GM12878 (cell line): ENCODE results near the gene DCDC1. TPM values are rescaled to one million over a fixed set of nuclear protein-coding genes. Genes with fewer than 3 reads are reported as not detected.

Source experiments
- ATAC-seq: fragments of 200-7000 bp; cut with Tn5 transposase; 3 replicates; pipeline ENCODE4 v1.9.1; 2020; ENCODE audit warnings: mild to moderate bottlenecking, moderate library complexity
- BruUV-seq: library from RNA; stranded (reverse); fragments of 400-500 nt; replicated peaks from 2 replicates; lab custom pipeline; 2021; lab: Mats Ljungman, UMichigan
- CTCF ChIA-PET: fragments of 300-600 bp; sonication (Branson Sonifier 250); formaldehyde crosslinking; extraction: SDS; loops from one replicate; lab custom pipeline; 2021; ENCODE audit warnings: inconsistent platforms; lab: Yijun Ruan, JAX
- POLR2A ChIA-PET: fragments of 350-600 bp; formaldehyde crosslinking; extraction: SDS; loops from one replicate; lab custom pipeline; 2021; ENCODE audit warnings: inconsistent platforms; lab: Charles Lee
- RAD21 ChIA-PET: fragments of 300-600 bp; sonication (Branson Sonifier 250); formaldehyde crosslinking; loops from one replicate; lab custom pipeline; 2023; ENCODE audit warnings: antibody characterized with exemption; ENCODE audit not compliant: unreplicated experiment; lab: Charles Lee
- SMC1A ChIA-PET: fragments of 300-600 bp; sonication (Branson Sonifier 250); formaldehyde crosslinking; loops from one replicate; lab custom pipeline; 2023; ENCODE audit not compliant: unreplicated experiment, uncharacterized antibody; lab: Charles Lee
- DNase-seq: peaks from one replicate; pipeline ENCODE4 v3.0.0-alpha.2; 2011; ENCODE audit warnings: low read depth, low spot score
- FAIRE-seq: peaks from 3 replicates; lab custom pipeline; 2011; peaks lifted over from hg19 to GRCh38; lab: Jason Lieb, UNC
- H2AFZ ChIP-seq: 2 replicates; pipeline ENCODE4 v1.6.0; 2011; ENCODE audit warnings: low read depth, low read length, control low read depth; ENCODE audit not compliant: control insufficient read depth
- H3K27ac ChIP-seq: 2 replicates; pipeline ENCODE4 v1.5.1; 2011; ENCODE audit warnings: control low read depth; ENCODE audit not compliant: control insufficient read depth, insufficient read depth
- H3K27me3 ChIP-seq, 2 experiments: replicated peaks in 1 of 2; 2 replicates each; pipeline versions ENCODE4 v1.6.0 to v1.6.1; 2011; ENCODE audit warnings: low read length in 1 of 2; ENCODE audit not compliant: control insufficient read depth in 2 of 2, insufficient read depth in 2 of 2
- H3K36me3 ChIP-seq, 2 experiments: 2 replicates each; pipeline ENCODE4 v1.5.1; 2011; ENCODE audit warnings: low read length in 1 of 2; ENCODE audit not compliant: control insufficient read depth in 2 of 2, insufficient read depth in 2 of 2
- H3K4me1 ChIP-seq: 2 replicates; pipeline ENCODE4 v1.6.1; 2011; ENCODE audit warnings: mild to moderate bottlenecking, low read length, moderate library complexity, mixed read lengths; ENCODE audit not compliant: control insufficient read depth, insufficient read depth
- H3K4me2 ChIP-seq: 2 replicates; pipeline ENCODE4 v1.6.0; 2011; ENCODE audit warnings: control low read depth; ENCODE audit not compliant: control insufficient read depth, insufficient read depth
- H3K4me3 ChIP-seq: fragments of 200-600 bp; sonication (generic); 2 replicates; pipeline ENCODE4 v1.5.1; 2016
- H3K79me2 ChIP-seq: 2 replicates; pipeline ENCODE4 v1.6.0; 2011; ENCODE audit warnings: low read length; ENCODE audit not compliant: control insufficient read depth, insufficient read depth
- H3K9ac ChIP-seq: 2 replicates; pipeline ENCODE4 v1.8.0; 2011; ENCODE audit warnings: low read length, control low read depth, mixed read lengths; ENCODE audit not compliant: control insufficient read depth, insufficient read depth
- H3K9me3 ChIP-seq: replicated peaks from 3 replicates; pipeline ENCODE4 v1.5.1; 2011; ENCODE audit warnings: mild to moderate bottlenecking, low read length; ENCODE audit not compliant: control insufficient read depth, insufficient read depth
- H4K20me1 ChIP-seq: 2 replicates; pipeline ENCODE4 v1.6.0; 2011; ENCODE audit not compliant: control insufficient read depth, insufficient read depth
- CREB1 ChIP-seq: IDR thresholded peaks from 2 replicates; pipeline ENCODE4 v1.6.1; 2012; ENCODE audit warnings: low read depth, mild to moderate bottlenecking, inconsistent platforms
- E2F8 ChIP-seq: fragments of 450-650 bp; IDR thresholded peaks from 2 replicates; pipeline ENCODE4 v1.6.1; 2018; ENCODE audit warnings: mild to moderate bottlenecking, low read depth, moderate library complexity; ENCODE audit not compliant: partially characterized antibody
- FOXM1 ChIP-seq: IDR thresholded peaks from 2 replicates; pipeline ENCODE4 v1.6.1; 2012; ENCODE audit warnings: low read depth, mild to moderate bottlenecking, inconsistent platforms, low read length, moderate library complexity
- IRF4 ChIP-seq: IDR thresholded peaks from 2 replicates; pipeline ENCODE4 v1.6.1; 2011; ENCODE audit warnings: low read depth, low read length
- PBX3 ChIP-seq: IDR thresholded peaks from 2 replicates; pipeline ENCODE4 v1.6.1; 2011; ENCODE audit warnings: mild to moderate bottlenecking, low read depth, low read length, moderate library complexity; ENCODE audit not compliant: insufficient replicate concordance
- SMARCA5 ChIP-seq: fragments of 450-650 bp; IDR thresholded peaks from 2 replicates; pipeline ENCODE4 v1.6.1; 2017; ENCODE audit warnings: mild to moderate bottlenecking
- SREBF2 ChIP-seq: IDR thresholded peaks from 2 replicates; pipeline ENCODE4 v1.6.1; 2012; ENCODE audit warnings: mild to moderate bottlenecking, low read length
- ZSCAN29 ChIP-seq: fragments of 450-650 bp; IDR thresholded peaks from 2 replicates; pipeline ENCODE4 v1.6.1; 2017; ENCODE audit warnings: mild to moderate bottlenecking, moderate library complexity
- WGBS: methylation state at CpG from one replicate; pipeline ENCODE4 v1.1.6; 2016; ENCODE audit warnings: low lambda C conversion rate; ENCODE audit not compliant: insufficient replicate concordance, insufficient coverage; ENCODE audit errors: missing lambda C conversion rate; 5-methylcytosine and 5-hydroxymethylcytosine counted together
- in situ Hi-C: fragments of 300-500 bp; cut with MboI; formaldehyde crosslinking; loops from 9 replicates; pipeline ENCODE4 v1.14.3; 2018; ENCODE audit warnings: mixed read lengths
- intact Hi-C: fragments of 100-400 bp; cut with micrococcal nuclease; formaldehyde crosslinking; loops from one replicate; pipeline ENCODE4 v1.14.2; 2022; ENCODE audit not compliant: unreplicated experiment
- polyA plus RNA-seq, 11 experiments: library from polyadenylated mRNA; depleted of rRNA in 4 of 11; unstranded in 6 of 11; stranded (reverse) in 5 of 11; fragments of >200 nt; fragmentation: Nextera tagmentation in 4 of 11; fragmentation: Illumina TruSeq in 1 of 11; extraction: Ambion mirVana in 4 of 11; extraction: Trizol in 1 of 11; gene quantifications; 1 replicate in 1 of 11; 2 replicates in 10 of 11; pipeline versions ENCODE4 v1.2.1 to v1.2.3, GENCODE V29; 2011 to 2016; ENCODE audit warnings: inconsistent platforms in 2 of 11, missing spikeins in 2 of 11, low read depth in 1 of 11
- total RNA-seq, 4 experiments: library from RNA; depleted of rRNA in 3 of 4; stranded (reverse); fragments of >200 nt in 3 of 4; fragmentation: Illumina TruSeq in 1 of 4; extraction: Trizol in 1 of 4; gene quantifications; 2 replicates each; pipeline versions ENCODE4 v1.2.1 to v1.2.3, GENCODE V29; 2013 to 2021

The DCDC1 gene
- total and polyA plus RNA-seq, 10 of the 15 experiments (the other 5 are each of a cell fraction or from before 2014, with no cell fraction given), result not detected

GRCh38 chr11:30990625-30991296 is 378.8 kb downstream of the DCDC1 start:
- H3K9ac ChIP-seq, result no peak overlapping the region
- H3K27ac ChIP-seq, result no peak overlapping the region
- no peaks in the 10 kb centered on the region for H3K9me3 ChIP-seq
- H2AFZ ChIP-seq, result no peak overlapping the region
- POLR2A ChIA-PET, result no interaction called here
- H4K20me1 ChIP-seq, result no peaks in the 10 kb centered on the region
- CTCF ChIA-PET, result interaction anchor here (0.6 to 0.9 kb wide), 2 partner anchors 30 to 1332 kb away, joined by 3 read pairs; no protein-coding TSS in a partner anchor
- in situ Hi-C loops, result no loop called here
- RAD21 ChIA-PET, result no interaction called here
- no peaks in the 10 kb centered on the region for H3K79me2 ChIP-seq
- SMC1A ChIA-PET, result no interaction called here
- FAIRE-seq (no peak), DNase-seq (no peak), ATAC-seq (peak; percentile 26; the same call in 2 of the 3 replicates)
- no peaks in the 10 kb centered on the region for H3K27me3 ChIP-seq
- WGBS, result 44% methylated on average over 7 of the region's 7 CpGs
- H3K36me3 ChIP-seq, result no peaks in the 10 kb centered on the region
- no peaks in the 10 kb centered on the region for H3K4me1 ChIP-seq
- intact Hi-C loops, result loop anchor here (5.0 kb wide), 1 partner anchor 48 kb away; no protein-coding TSS in a partner anchor
- no peak for TF ChIP-seq IRF4
- no peak for TF ChIP-seq CREB1
- TF ChIP-seq E2F8, result no peak
- no peak for TF ChIP-seq SREBF2
- TF ChIP-seq ZSCAN29, result no peak
- TF ChIP-seq PBX3, result no peak
- no peak for TF ChIP-seq SMARCA5
- TF ChIP-seq FOXM1, result no peak
- H3K4me3 ChIP-seq, result no peak overlapping the region
- H3K4me2 ChIP-seq, result no peak overlapping the region
- no TSS peak for BruUV-seq
